Measurements from ENCODE around the gene TM9SF3.
A peak's percentile ranks its signal among the peaks of the same experiment; 100 is the strongest.

Gene TM9SF3

GRCh38 chr10:96596422-96597407 lies 9.9 kb upstream of the TM9SF3 start:
- no peak overlapping the region for H3K9ac ChIP-seq (ENCODE audit: low read depth, low read length)
- no peak overlapping the region for H3K4me2 ChIP-seq (ENCODE audit: low read length)
- peaks cover 3% of the 10 kb centered on the region for H3K27me3 ChIP-seq (ENCODE audit: control insufficient read depth, insufficient read depth, low read length)
- H3K4me1 ChIP-seq (ENCODE audit: control insufficient read depth, insufficient read depth, low read length), result no peaks in the 10 kb centered on the region
- H3K4me3 ChIP-seq (ENCODE audit: low read length), result no peak overlapping the region
- no peaks in the 10 kb centered on the region for H3K9me3 ChIP-seq (replicated peaks; ENCODE audit: low read length)
- no peaks in the 10 kb centered on the region for H3K36me3 ChIP-seq (ENCODE audit: insufficient read depth, low read length)

GRCh38 chr10:96595741-96596140 lies 8.9 kb upstream of the TM9SF3 start:
- Histone ChIP-seq H3K4me2 (ENCODE audit: low read length) (no peak overlapping the region), H3K27me3 (ENCODE audit: control insufficient read depth, insufficient read depth, low read length) (peaks cover 3% of the 10 kb centered on the region), H3K4me1 (ENCODE audit: control insufficient read depth, insufficient read depth, low read length) (no peaks in the 10 kb centered on the region), H3K36me3 (ENCODE audit: insufficient read depth, low read length) (no peaks in the 10 kb centered on the region), H3K9me3 (replicated peaks; ENCODE audit: low read length) (no peaks in the 10 kb centered on the region), H3K4me3 (ENCODE audit: low read length) (no peak overlapping the region), H3K9ac (ENCODE audit: low read depth, low read length) (no peak overlapping the region)

GRCh38 chr10:96591946-96592345 lies 5.1 kb upstream of the TM9SF3 start:
- Histone ChIP-seq H3K36me3 (ENCODE audit: insufficient read depth, low read length) (no peaks in the 10 kb centered on the region), H3K4me3 (ENCODE audit: low read length) (no peak overlapping the region), H3K4me1 (ENCODE audit: control insufficient read depth, insufficient read depth, low read length) (peaks cover 10% of the 10 kb centered on the region), H3K9me3 (replicated peaks; ENCODE audit: low read length) (no peaks in the 10 kb centered on the region), H3K4me2 (ENCODE audit: low read length) (no peak overlapping the region), H3K27me3 (ENCODE audit: control insufficient read depth, insufficient read depth, low read length) (no peaks in the 10 kb centered on the region), H3K9ac (ENCODE audit: low read depth, low read length) (no peak overlapping the region)

GRCh38 chr10:96588616-96589419 lies 2.0 kb upstream of the TM9SF3 start:
- Histone ChIP-seq H3K4me1 (ENCODE audit: control insufficient read depth, insufficient read depth, low read length) (peaks cover 15% of the 10 kb centered on the region), H3K9me3 (replicated peaks; ENCODE audit: low read length) (no peaks in the 10 kb centered on the region), H3K9ac (ENCODE audit: low read depth, low read length) (no peak overlapping the region), H3K4me3 (ENCODE audit: low read length) (no peak overlapping the region), H3K27me3 (ENCODE audit: control insufficient read depth, insufficient read depth, low read length) (no peaks in the 10 kb centered on the region), H3K4me2 (ENCODE audit: low read length) (no peak overlapping the region), H3K36me3 (ENCODE audit: insufficient read depth, low read length) (no peaks in the 10 kb centered on the region)

- no peaks in the 10 kb centered on the region for H3K9me3 ChIP-seq (replicated peaks; ENCODE audit: low read length)
- H3K4me2 ChIP-seq (ENCODE audit: low read length), result peak overlapping the region; percentile 84
- H3K27me3 ChIP-seq (ENCODE audit: control insufficient read depth, insufficient read depth, low read length), result no peaks in the 10 kb centered on the region
- H3K9ac ChIP-seq (ENCODE audit: low read depth, low read length), result peak overlapping the region; percentile 99
- H3K4me3 ChIP-seq (ENCODE audit: low read length), result peak overlapping the region; percentile 99
- peaks cover 15% of the 10 kb centered on the region for H3K4me1 ChIP-seq (ENCODE audit: control insufficient read depth, insufficient read depth, low read length)
- no peaks in the 10 kb centered on the region for H3K36me3 ChIP-seq (ENCODE audit: insufficient read depth, low read length)
These were observed 1.3 kb upstream of the TM9SF3 start for GRCh38 chr10:96588060-96588554.

- Histone ChIP-seq H3K36me3 (ENCODE audit: insufficient read depth, low read length) (no peaks in the 10 kb centered on the region), H3K9me3 (replicated peaks; ENCODE audit: low read length) (no peaks in the 10 kb centered on the region), H3K4me1 (ENCODE audit: control insufficient read depth, insufficient read depth, low read length) (peaks cover 15% of the 10 kb centered on the region), H3K27me3 (ENCODE audit: control insufficient read depth, insufficient read depth, low read length) (no peaks in the 10 kb centered on the region), H3K4me2 (ENCODE audit: low read length) (peak overlapping the region; percentile 84), H3K4me3 (ENCODE audit: low read length) (peak overlapping the region; percentile 99), H3K9ac (ENCODE audit: low read depth, low read length) (peak overlapping the region; percentile 99)
These were observed 650 bp upstream of the TM9SF3 start for GRCh38 chr10:96587264-96588059.

GRCh38 chr10:96585736-96586418 lies 935 bp downstream of the TM9SF3 start:
- H3K4me1 ChIP-seq (ENCODE audit: control insufficient read depth, insufficient read depth, low read length), result peaks cover 22% of the 10 kb centered on the region

GRCh38 chr10:96584474-96584873 lies 2.3 kb downstream of the TM9SF3 start:
- Histone ChIP-seq H3K36me3 (ENCODE audit: insufficient read depth, low read length) (no peaks in the 10 kb centered on the region), H3K9ac (ENCODE audit: low read depth, low read length) (no peak overlapping the region), H3K4me3 (ENCODE audit: low read length) (peak overlapping the region; percentile 99), H3K9me3 (replicated peaks; ENCODE audit: low read length) (no peaks in the 10 kb centered on the region), H3K4me1 (ENCODE audit: control insufficient read depth, insufficient read depth, low read length) (peaks cover 26% of the 10 kb centered on the region), H3K27me3 (ENCODE audit: control insufficient read depth, insufficient read depth, low read length) (no peaks in the 10 kb centered on the region), H3K4me2 (ENCODE audit: low read length) (peak overlapping the region; percentile 84)

More at GRCh38 chr10:96585736-96586418, 935 bp downstream of the TM9SF3 start:
- Histone ChIP-seq H3K27me3 (ENCODE audit: control insufficient read depth, insufficient read depth, low read length) (no peaks in the 10 kb centered on the region), H3K36me3 (ENCODE audit: insufficient read depth, low read length) (no peaks in the 10 kb centered on the region), H3K4me2 (ENCODE audit: low read length) (peak overlapping the region; percentile 84), H3K9me3 (replicated peaks; ENCODE audit: low read length) (no peaks in the 10 kb centered on the region), H3K9ac (ENCODE audit: low read depth, low read length) (peak overlapping the region; percentile 99), H3K4me3 (ENCODE audit: low read length) (peak overlapping the region; percentile 99)

- no peak overlapping the region for H3K9ac ChIP-seq (ENCODE audit: low read depth, low read length)
These were observed 2.8 kb downstream of the TM9SF3 start for GRCh38 chr10:96584035-96584434.

GRCh38 chr10:96579133-96579532 lies 7.7 kb downstream of the TM9SF3 start:
- peaks cover 13% of the 10 kb centered on the region for H3K4me1 ChIP-seq (ENCODE audit: control insufficient read depth, insufficient read depth, low read length)
- no peaks in the 10 kb centered on the region for H3K9me3 ChIP-seq (replicated peaks; ENCODE audit: low read length)
- H3K36me3 ChIP-seq (ENCODE audit: insufficient read depth, low read length), result peaks cover 4% of the 10 kb centered on the region
- H3K4me2 ChIP-seq (ENCODE audit: low read length), result no peak overlapping the region
- no peak overlapping the region for H3K4me3 ChIP-seq (ENCODE audit: low read length)
- no peaks in the 10 kb centered on the region for H3K27me3 ChIP-seq (ENCODE audit: control insufficient read depth, insufficient read depth, low read length)
- no peak overlapping the region for H3K9ac ChIP-seq (ENCODE audit: low read depth, low read length)

More at GRCh38 chr10:96584035-96584434, 2.8 kb downstream of the TM9SF3 start:
- H3K9me3 ChIP-seq (replicated peaks; ENCODE audit: low read length), result no peaks in the 10 kb centered on the region
- no peak overlapping the region for H3K4me3 ChIP-seq (ENCODE audit: low read length)
- peak overlapping the region; percentile 84 for H3K4me2 ChIP-seq (ENCODE audit: low read length)
- no peaks in the 10 kb centered on the region for H3K27me3 ChIP-seq (ENCODE audit: control insufficient read depth, insufficient read depth, low read length)
- H3K4me1 ChIP-seq (ENCODE audit: control insufficient read depth, insufficient read depth, low read length), result peaks cover 26% of the 10 kb centered on the region
- H3K36me3 ChIP-seq (ENCODE audit: insufficient read depth, low read length), result no peaks in the 10 kb centered on the region
